Fibroblast of the aortic adventitia (primary cell): ENCODE results near the gene CRNKL1. TPM values are rescaled to one million over a fixed set of nuclear protein-coding genes. Genes with fewer than 3 reads are reported as not detected.

ENCODE experiments used
- DNase-seq: peaks from one replicate; pipeline ENCODE4 v3.0.0-alpha.2; 2010; ENCODE audit warnings: low read depth
- H3K4me3 ChIP-seq: 2 replicates; pipeline ENCODE4 v1.5.1; 2011; ENCODE audit warnings: low read depth, mild to moderate bottlenecking, control low read depth, low read length, moderate library complexity
- CTCF ChIP-seq: IDR thresholded peaks from 2 replicates; pipeline ENCODE4 v1.5.1; 2011; ENCODE audit warnings: mild to moderate bottlenecking, low read length, control low read depth, inconsistent platforms; ENCODE audit not compliant: insufficient read depth
- total RNA-seq: library from RNA; depleted of rRNA; stranded (reverse); fragments of >200 nt; gene quantifications from 2 replicates; pipeline ENCODE4 v1.2.3, GENCODE V29; 2012; ENCODE audit warnings: low replicate concordance

The CRNKL1 gene
- total RNA-seq, 1 donor, result 31.2 TPM

- TF ChIP-seq CTCF, result no peak
- no peak for DNase-seq
- no peak overlapping the region for H3K4me3 ChIP-seq
These were observed 25.8 kb upstream of the CRNKL1 start for GRCh38 chr20:20078041-20078440.

GRCh38 chr20:20076297-20077065 is 24.2 kb upstream of the CRNKL1 start:
- no peak overlapping the region for H3K4me3 ChIP-seq
- no peak for TF ChIP-seq CTCF
- peak; percentile 47 for DNase-seq

- no peak overlapping the region for H3K4me3 ChIP-seq
- DNase-seq, result no peak
- no peak for TF ChIP-seq CTCF
These were observed 22.8 kb upstream of the CRNKL1 start for GRCh38 chr20:20075032-20075431.

GRCh38 chr20:20073801-20074371 is 21.6 kb upstream of the CRNKL1 start:
- no peak for DNase-seq
- no peak overlapping the region for H3K4me3 ChIP-seq
- TF ChIP-seq CTCF, result no peak

GRCh38 chr20:20070871-20071726 is 18.8 kb upstream of the CRNKL1 start:
- TF ChIP-seq CTCF, result no peak
- DNase-seq, result no peak
- H3K4me3 ChIP-seq, result no peak overlapping the region

GRCh38 chr20:20065361-20065760 is 13.1 kb upstream of the CRNKL1 start:
- H3K4me3 ChIP-seq, result no peak overlapping the region
- no peak for TF ChIP-seq CTCF
- no peak for DNase-seq
